KMS-11 (cell line): Measurements from ENCODE around the gene PYCR2.

ENCODE experiments used
- H2AFZ ChIP-seq: fragments of 200-600 bp; sonication (generic); 2 replicates; pipeline ENCODE4 v1.6.1; 2016; ENCODE audit warnings: antibody characterized with exemption, mixed run types, low read depth
- H3K27ac ChIP-seq: fragments of 200-600 bp; sonication (generic); 2 replicates; pipeline ENCODE4 v1.6.1; 2016; ENCODE audit warnings: mild to moderate bottlenecking, mixed run types
- H3K27me3 ChIP-seq: fragments of 200-600 bp; sonication (generic); 2 replicates; pipeline ENCODE4 v1.6.1; 2017; ENCODE audit warnings: mild to moderate bottlenecking, low read depth, mixed run types, moderate library complexity; ENCODE audit not compliant: insufficient read depth
- H3K36me3 ChIP-seq: fragments of 200-600 bp; sonication (generic); 2 replicates; pipeline ENCODE4 v1.6.1; 2017; ENCODE audit warnings: mild to moderate bottlenecking, mixed run types; ENCODE audit not compliant: insufficient read depth
- H3K4me1 ChIP-seq: fragments of 200-600 bp; sonication (generic); 2 replicates; pipeline ENCODE4 v1.6.1; 2016; ENCODE audit warnings: mild to moderate bottlenecking, low read depth, mixed run types; ENCODE audit not compliant: poor library complexity, severe bottlenecking
- H3K4me2 ChIP-seq: fragments of 200-600 bp; sonication (generic); 2 replicates; pipeline ENCODE4 v1.7.0; 2016; ENCODE audit warnings: mild to moderate bottlenecking, mixed run types
- H3K4me3 ChIP-seq: fragments of 200-600 bp; sonication (generic); IDR thresholded peaks from 2 replicates; pipeline ENCODE4 v1.6.1; 2017; ENCODE audit warnings: low read depth, low read length, mixed read lengths; ENCODE audit not compliant: insufficient read depth
- H3K79me2 ChIP-seq: fragments of 200-600 bp; sonication (generic); 2 replicates; pipeline ENCODE4 v1.6.1; 2016; ENCODE audit warnings: low read depth, mixed run types; ENCODE audit not compliant: insufficient read depth
- H3K9ac ChIP-seq: fragments of 200-600 bp; sonication (generic); 2 replicates; pipeline ENCODE4 v1.6.1; 2016; ENCODE audit warnings: mild to moderate bottlenecking, mixed run types
- H4K20me1 ChIP-seq: fragments of 200-600 bp; sonication (generic); 2 replicates; pipeline ENCODE4 v1.6.1; 2016; ENCODE audit warnings: mild to moderate bottlenecking, mixed run types; ENCODE audit not compliant: insufficient read depth
- TF ChIP-seq, protein P1 (sequence below): fragments of 200-600 bp; sonication (generic); conservative IDR thresholded peaks from 2 replicates; pipeline ENCODE4 v1.6.1; 2017; ENCODE audit warnings: low read depth, mild to moderate bottlenecking, antibody characterized with exemption, low read length, moderate library complexity, mixed read lengths

The PYCR2 gene

GRCh38 chr1:225908773-225909172, 15.3 kb downstream of the PYCR2 start:
- H3K4me2 ChIP-seq = no peak overlapping the region

GRCh38 chr1:225908013-225908640, 15.9 kb downstream of the PYCR2 start:
- Histone ChIP-seq H3K79me2 (no peaks in the 10 kb centered on the region), H3K4me2 (no peak overlapping the region), H2AFZ (no peak overlapping the region), H3K4me3 (no peak overlapping the region), H3K27ac (no peak overlapping the region), H3K27me3 (no peaks in the 10 kb centered on the region), H4K20me1 (no peaks in the 10 kb centered on the region), H3K4me1 (no peaks in the 10 kb centered on the region), H3K9ac (no peak overlapping the region), H3K36me3 (no peaks in the 10 kb centered on the region)
- TF ChIP-seq, protein P1, sequence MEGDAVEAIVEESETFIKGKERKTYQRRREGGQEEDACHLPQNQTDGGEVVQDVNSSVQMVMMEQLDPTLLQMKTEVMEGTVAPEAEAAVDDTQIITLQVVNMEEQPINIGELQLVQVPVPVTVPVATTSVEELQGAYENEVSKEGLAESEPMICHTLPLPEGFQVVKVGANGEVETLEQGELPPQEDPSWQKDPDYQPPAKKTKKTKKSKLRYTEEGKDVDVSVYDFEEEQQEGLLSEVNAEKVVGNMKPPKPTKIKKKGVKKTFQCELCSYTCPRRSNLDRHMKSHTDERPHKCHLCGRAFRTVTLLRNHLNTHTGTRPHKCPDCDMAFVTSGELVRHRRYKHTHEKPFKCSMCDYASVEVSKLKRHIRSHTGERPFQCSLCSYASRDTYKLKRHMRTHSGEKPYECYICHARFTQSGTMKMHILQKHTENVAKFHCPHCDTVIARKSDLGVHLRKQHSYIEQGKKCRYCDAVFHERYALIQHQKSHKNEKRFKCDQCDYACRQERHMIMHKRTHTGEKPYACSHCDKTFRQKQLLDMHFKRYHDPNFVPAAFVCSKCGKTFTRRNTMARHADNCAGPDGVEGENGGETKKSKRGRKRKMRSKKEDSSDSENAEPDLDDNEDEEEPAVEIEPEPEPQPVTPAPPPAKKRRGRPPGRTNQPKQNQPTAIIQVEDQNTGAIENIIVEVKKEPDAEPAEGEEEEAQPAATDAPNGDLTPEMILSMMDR = no peak

More at GRCh38 chr1:225908773-225909172, 15.3 kb downstream of the PYCR2 start:
- Histone ChIP-seq H3K27ac (no peak overlapping the region), H4K20me1 (no peaks in the 10 kb centered on the region), H3K79me2 (no peaks in the 10 kb centered on the region), H3K4me1 (no peaks in the 10 kb centered on the region), H3K9ac (no peak overlapping the region), H3K27me3 (no peaks in the 10 kb centered on the region), H3K36me3 (no peaks in the 10 kb centered on the region), H3K4me3 (no peak overlapping the region), H2AFZ (no peak overlapping the region)
- TF ChIP-seq, protein P1 = no peak

GRCh38 chr1:225907341-225907740, 16.7 kb downstream of the PYCR2 start:
- Histone ChIP-seq H3K36me3 (no peaks in the 10 kb centered on the region), H3K9ac (no peak overlapping the region), H3K27ac (no peak overlapping the region), H3K27me3 (no peaks in the 10 kb centered on the region), H2AFZ (no peak overlapping the region), H3K4me3 (no peak overlapping the region), H4K20me1 (no peaks in the 10 kb centered on the region), H3K4me2 (no peak overlapping the region), H3K4me1 (no peaks in the 10 kb centered on the region), H3K79me2 (no peaks in the 10 kb centered on the region)
- TF ChIP-seq, protein P1 = no peak

DNA sequence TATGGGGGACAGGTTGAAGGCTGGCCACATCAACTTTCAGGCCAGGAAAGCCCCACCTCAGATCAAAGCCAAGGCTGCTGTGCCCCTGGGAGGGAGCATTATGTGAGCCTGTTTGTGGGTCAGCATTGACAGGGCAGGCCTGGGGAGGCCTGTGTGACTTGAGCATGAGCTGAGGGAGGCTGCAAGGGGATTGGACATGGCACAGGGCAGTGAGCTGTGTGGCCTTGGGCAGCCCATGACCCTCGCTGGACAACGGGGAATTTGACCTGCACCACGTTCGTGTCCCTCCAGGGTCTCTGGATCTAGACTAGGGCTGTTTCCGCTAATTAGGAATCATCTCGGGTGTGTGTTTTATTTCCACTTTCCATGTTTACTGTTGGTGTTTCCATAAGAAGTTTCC, 17.6 kb downstream of the PYCR2 start:
- TF ChIP-seq, protein P1 = no peak
- no peaks in the 10 kb centered on the region for H3K36me3 ChIP-seq

More for the DNA sequence above, 17.6 kb downstream of the PYCR2 start:
- no peaks in the 10 kb centered on the region for H4K20me1 ChIP-seq
- H3K27ac ChIP-seq = no peak overlapping the region
- H3K9ac ChIP-seq = no peak overlapping the region
- no peak overlapping the region for H3K4me2 ChIP-seq
- H3K27me3 ChIP-seq = no peaks in the 10 kb centered on the region
- H2AFZ ChIP-seq = no peak overlapping the region
- H3K79me2 ChIP-seq = no peaks in the 10 kb centered on the region
- no peaks in the 10 kb centered on the region for H3K4me1 ChIP-seq
- H3K4me3 ChIP-seq = no peak overlapping the region
